GM19467 (cell line): ENCODE results near the gene PDCD4.
"Not testable (repeated sequence)": the region's sequence is repeated elsewhere in the genome, so short reads cannot be mapped to it uniquely, and the experiment has no call there.

Experiments used
- ATAC-seq: cut with Tn5 transposase; IDR thresholded peaks from one replicate; pipeline ENCODE4 v1.9.1; 2021; ENCODE audit warnings: mild to moderate bottlenecking, moderate library complexity; ENCODE audit not compliant: unreplicated experiment

The PDCD4 gene

DNA sequence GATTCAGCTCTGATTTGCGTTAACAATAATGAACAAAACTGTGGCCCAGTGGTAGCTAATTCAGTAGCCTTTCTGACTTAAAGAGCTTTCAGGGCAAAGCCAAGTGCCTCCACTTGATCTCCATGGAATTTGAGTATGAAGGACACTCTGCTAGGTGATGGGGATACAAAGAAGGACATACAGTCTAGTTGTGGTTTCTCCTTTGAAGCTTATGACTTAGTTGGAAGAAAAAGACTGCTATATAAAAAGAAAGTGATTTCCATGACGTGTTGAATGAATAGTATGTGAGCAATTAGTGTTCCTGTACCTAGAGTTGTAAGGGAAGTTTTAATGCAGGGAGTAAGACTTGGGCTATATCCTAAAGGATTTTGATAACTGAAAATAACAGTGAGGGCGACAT, 8.3 kb downstream of the PDCD4 start:
- ATAC-seq, result no peak

DNA sequence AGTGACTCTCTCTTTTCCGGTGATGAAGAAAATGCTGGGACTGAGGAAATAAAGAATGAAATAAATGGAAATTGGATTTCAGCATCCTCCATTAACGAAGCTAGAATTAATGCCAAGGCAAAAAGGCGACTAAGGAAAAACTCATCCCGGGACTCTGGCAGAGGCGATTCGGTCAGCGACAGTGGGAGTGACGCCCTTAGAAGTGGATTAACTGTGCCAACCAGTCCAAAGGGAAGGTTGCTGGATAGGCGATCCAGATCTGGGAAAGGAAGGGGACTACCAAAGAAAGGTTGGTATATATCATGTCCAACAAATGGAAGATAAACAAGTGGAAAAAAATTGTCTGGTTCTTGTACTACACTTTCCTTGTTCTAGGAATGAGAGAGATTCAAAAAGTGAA, 9.5 kb downstream of the PDCD4 start:
- ATAC-seq, result no peak

DNA sequence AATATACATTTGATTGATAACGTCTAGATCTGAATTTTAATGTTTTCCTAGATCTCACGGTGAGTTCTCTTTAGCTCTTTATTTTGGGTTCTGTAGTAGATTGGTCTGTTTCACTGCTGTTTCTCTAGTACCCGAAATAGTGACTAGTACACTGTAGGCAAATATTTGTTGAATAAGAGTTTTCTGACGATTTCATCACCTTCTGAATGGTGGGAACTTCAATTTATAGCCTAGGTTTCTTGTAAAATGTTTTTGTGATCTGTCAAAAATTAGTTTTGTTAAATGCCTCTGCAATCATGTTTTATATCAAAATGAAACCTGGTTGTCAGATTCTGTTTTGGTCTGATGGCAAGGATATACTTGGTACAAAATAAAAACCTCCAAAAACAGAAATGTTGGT, 10.2 kb downstream of the PDCD4 start:
- ATAC-seq, result no peak

DNA sequence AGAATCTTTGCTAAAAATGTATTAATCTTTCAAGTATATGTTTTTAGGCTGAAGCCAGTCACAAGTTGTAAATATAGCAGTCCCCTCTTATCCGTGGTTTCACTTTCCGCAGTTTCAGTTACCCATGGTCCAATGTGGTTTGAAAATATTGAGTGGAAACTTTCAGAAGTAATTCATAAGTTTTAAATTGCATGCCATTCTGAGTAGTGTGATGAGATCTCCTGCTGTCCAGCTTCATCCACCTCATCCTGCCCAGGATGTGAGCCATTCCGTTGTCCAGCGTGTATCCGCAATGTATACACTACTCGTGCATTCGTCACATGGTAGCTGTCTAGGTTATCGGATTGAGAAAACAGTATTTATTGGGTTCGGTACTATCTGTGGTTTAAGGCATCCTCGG, 12.2 kb downstream of the PDCD4 start:
- no peak for ATAC-seq

DNA sequence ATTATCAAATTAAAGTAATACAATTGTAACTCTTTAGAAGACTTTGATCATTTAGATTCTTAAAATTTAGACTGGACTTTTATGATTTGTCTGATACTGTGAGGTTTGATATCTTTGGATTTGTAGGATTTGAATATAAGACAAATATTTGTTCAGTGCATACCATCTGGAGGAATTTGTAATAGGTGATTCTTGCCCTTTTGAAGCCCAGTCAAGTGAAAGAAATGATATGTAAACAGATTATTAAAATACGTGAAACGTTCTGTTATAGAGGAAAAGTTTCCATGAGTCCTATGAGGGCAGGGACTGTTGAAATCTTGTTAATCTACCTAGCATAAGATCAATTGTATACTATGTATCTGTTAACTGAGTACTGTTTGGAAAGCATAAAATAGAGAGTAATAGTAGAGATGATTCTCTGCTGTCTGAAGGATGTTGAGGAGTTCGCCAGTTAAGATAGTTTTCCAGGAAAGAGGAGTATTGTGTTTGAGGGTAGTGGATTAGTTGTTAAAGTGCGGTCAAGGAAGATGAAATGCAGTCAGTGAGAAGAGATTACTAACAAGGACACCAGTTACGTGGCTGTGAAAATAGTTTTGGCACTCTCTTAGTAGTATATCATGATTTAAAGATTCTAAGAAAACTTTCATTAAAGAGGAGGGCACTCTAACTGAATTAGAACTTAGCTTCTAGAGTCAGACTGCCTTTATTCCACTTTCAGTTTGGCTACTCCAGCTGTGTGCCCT, 14.4 kb downstream of the PDCD4 start:
- ATAC-seq, result no peak

DNA sequence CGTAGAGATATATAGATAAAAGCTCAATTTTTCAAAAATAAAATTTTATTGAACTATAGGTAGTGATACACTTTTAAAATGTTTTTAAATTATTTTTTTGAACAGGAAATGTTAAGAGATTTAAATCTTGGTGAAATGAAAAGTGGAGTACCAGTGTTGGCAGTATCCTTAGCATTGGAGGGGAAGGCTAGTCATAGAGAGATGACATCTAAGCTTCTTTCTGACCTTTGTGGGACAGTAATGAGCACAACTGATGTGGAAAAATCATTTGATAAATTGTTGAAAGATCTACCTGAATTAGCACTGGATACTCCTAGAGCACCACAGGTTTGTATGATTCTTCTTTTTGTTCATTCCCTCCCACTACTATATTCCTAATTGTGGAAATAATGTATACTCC, 15.8 kb downstream of the PDCD4 start:
- no peak for ATAC-seq

DNA sequence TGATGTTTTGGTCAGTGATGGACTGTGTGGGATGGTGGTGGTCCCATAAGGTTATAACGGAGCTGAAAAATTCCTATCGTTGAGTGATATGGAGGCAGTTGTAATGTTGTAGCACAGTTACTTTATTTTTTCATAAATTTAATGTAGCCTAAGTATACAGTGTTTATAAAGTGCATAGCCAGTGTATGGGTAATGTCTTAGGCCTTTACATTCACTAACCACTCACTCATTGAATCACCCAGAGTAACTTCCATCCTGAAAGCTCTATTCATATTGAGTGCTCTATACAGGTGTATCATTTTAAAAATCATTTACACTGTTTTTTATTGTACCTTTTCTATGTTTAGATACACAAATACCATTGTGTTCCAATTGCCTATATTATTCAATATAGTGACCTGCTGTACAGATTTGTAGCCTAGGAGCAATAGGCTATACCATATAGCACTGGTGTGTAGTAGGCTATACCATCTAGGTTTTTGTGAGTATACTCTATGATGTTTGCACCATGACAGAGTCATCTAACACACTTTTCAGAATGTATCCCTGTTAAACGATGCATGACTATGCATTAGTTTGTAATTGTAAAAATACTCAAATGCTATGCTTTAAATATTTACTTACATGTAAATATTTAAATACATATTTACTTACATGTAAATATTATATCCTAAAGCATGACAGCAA, 21.0 kb downstream of the PDCD4 start:
- no peak for ATAC-seq

DNA sequence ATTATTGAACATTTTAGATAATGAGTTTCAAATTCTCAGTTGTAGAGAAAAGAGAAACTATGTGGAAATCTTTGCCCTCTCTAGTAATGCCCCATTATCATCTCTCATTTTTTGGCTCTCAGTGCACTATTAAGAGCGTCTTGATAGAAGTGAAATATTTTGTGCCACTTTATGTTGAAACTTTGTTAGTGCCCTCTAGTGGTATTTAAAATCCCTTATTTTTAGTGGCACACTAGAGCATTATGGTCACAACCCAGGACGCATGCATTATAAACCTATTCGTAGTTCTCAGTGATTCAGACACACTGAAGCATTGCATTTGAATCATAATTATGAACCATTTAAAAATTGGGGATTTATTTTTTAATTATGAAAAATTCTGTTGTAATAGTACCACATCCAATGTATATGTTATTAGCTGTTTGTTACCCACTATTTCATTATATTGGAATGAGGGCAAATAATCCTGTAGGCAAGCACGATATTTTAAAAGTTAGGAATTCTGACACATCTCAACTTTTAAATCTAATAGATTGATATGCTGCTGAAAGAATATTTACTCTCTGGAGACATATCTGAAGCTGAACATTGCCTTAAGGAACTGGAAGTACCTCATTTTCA, 21.9 kb downstream of the PDCD4 start:
- ATAC-seq, result peak; percentile 69

DNA sequence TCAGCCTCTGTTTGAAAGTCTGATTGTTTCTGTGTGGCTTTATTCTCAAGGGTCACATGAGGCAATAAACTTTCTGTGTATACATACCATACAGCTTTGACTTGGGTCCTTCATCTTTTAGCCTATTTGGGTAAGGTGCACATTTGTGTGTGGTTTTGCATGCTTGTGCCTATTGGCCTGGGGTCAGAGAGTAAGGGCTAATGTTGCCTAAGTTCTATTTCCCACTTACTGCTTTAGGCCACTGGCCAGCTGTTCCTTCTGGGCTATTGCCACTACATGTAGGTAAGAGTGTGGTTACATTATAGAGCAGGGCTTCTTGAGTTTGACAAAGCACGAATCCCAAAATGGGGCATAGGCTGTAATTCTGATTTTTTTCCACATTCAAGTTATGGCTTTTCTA, 25.5 kb downstream of the PDCD4 start:
- no peak for ATAC-seq

DNA sequence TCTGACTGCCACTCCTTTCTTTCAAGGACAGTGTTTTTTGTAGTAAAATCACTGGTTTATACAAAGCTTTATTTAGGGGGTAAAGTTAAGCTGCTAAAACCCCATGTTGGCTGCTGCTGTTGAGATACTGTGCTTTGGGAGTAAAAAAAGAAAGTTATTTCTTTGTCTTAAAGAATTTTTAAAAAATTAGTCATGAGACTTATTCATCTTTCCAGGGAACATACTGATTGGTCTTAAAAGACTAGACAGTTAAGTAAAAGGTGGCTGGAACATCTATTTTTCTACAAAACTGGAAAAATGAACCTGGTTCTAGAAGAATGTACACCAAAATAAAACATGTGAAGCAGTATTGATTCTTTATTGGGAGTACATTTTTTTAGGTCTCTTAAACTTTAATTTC, 26.7 kb downstream of the PDCD4 start:
- no peak for ATAC-seq

DNA sequence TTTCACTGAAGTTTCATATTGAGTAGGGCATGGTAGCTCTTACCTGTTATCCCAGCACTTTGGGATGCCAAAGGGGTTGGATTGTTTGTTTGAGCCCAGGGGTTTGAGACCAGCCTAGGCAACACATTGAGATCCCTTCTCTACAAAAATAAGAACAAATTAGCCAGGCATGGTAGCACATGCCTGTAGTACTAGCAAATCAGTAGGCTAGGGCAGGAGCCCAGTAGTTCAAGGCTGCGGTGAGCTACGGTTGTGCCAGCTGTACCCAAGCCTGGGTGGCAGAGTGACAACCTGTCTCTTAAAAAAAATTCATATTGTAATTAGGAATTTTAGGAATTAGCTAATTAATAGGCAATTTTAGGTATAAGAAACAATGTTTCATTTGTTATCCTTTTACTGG, 29.3 kb downstream of the PDCD4 start:
- ATAC-seq, result no peak

DNA sequence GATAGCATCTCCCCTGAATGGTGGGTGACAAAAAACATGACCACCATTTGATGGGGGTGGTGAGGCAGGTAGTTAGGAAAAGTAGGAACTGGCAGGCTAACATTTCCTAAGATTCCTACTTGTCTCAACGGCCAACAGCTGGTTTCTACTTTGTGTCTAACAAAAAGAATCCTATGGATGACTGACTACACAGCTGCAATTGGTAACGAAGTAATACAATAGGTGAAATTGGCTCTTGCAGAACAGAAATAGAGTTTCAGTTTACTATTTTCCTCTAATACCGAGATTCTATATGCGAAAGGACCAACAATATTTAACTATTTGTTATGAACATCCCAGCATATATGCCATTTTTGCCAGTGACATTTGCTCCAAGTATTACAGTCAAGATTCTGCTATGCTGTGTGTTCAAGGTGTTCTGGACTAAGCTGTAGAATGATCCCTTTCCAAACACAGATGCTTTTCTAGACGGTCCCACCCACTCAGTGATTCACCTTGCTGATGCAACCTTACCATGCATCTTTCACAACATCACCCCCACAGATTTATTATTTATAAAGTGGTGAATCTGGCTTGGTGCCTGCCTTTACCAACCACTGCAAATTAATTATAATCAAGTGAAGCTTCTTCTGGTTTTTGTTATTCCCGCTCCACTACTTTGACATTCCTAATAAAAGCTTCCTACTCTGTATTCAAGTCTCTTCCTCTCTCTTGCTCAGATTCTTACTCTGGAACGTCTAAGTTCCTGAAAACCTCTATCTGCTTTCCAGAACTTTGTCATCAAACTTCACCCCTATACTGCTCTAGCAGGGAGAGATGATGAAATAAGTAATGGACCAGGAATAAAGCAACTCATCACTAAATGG, 30.5 kb downstream of the PDCD4 start:
- ATAC-seq, result no peak

DNA sequence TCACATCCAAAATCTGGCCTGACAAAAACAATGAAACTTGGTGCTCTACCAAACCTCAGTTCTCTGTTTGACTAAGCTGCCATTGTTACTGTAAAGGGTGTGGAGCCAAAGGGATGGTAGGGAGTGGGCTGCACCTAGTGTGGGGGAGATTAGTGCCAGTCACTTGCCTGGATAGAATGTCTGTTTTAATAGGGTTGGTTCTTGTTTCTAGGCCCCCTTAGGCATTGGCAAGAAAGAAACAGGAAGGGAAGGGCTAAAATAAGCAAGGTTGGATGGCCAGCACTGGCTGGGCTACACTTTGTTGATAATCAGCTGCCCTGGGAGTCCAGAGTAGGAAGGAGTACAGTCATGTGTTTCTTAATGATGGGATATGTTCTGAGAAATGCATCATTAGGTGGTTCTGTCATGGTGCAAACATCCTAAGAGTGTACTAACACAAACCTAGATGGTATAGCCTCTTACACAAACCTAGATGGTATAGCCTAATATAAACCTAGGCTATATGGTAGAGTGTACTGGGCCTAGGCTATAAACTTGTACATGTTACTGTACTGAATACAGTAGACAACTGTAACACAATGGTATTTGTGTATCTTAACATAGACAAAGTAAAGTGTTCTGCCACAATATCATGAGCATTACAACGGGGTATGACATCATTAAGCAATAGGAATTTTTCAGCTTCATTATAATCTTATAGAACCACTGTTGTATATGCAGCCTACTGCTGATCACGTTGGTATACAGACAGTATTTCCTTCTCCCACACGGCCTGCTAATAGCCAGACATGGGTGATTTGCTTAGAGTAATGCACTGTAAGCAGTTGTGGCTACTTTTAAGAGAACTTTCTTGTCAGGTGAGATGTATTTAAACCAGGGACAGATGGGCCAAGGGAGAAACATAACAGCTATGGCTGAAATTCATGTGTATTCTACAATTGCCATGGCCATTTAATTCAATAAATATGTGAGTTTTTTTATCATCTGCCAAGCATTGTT, 31.9 kb downstream of the PDCD4 start:
- ATAC-seq, result no peak

DNA sequence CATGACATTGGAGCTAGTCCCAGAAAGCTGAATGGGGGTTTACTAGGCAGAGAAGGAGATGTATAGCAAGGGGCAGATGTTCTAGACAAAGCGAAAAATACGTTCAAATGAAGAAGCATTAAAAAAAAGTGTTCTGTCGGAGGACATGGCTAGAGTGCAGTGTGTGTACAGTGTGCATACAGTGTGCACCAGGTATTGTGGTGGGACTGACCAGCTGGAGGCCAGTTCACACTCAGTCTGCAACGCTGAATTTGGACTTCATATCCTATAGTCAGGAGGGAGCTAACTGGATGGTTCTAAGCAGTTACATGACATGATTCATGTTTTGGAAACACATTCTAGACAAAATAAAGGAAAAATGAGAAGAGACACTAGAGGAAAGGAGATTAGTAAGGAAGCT, 38.4 kb downstream of the PDCD4 start:
- no peak for ATAC-seq

DNA sequence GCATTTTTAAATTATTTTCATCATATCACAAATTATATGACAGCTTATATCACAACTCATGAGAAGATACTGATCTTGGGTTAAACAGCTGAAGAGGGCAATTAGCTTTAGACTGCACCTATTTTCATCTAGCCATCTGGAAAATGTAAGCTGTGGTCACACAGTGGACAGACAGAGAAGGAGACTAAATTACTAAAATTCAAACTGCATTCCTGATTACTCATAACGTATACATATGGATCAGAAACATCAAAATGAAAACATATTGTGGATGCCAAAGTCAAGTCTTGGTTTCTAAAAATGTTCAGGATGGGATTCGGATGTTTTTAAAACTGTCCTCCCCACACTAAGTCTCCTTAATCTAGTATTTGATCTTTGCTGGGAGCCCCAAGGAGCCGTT, 40.6 kb downstream of the PDCD4 start:
- ATAC-seq, result no peak

DNA sequence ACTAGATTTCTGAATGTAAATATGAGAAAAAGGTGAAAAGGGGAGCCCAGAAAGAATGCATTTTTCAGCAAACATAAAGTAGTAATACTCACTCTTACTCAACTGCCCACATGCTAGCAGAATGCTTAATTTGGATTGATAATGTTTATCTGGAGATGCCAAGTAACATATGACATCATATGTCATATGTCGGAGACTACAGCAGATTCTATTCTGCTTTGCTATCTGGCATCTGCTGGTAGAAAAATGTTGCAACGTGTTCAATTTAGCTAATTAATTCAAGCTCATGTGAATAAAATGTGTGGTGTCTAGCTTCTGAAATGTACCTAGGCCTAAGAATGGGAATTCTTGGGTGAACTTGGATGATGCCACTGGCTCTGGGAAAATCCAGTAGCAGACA, 42.7 kb downstream of the PDCD4 start:
- ATAC-seq, result no peak

DNA sequence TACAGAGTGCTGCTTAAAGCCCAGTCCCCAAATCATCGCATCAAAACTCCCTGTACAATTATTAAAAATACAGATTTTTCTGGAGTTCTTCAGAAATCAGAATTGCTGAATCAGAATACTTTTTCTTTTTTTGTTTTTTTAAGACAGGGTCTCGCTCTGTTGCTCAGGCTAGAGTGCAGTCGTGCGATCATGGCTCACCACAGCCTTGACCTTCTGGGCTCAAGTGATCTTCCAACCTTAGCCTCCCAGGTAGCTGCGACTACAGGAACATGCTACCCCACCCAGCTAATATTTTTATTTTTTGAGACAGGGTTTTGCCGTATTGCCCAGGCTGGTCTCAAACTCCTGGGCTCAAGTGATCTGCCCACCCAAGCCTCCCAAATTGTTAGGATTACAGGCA, 43.3 kb downstream of the PDCD4 start:
- no peak for ATAC-seq

DNA sequence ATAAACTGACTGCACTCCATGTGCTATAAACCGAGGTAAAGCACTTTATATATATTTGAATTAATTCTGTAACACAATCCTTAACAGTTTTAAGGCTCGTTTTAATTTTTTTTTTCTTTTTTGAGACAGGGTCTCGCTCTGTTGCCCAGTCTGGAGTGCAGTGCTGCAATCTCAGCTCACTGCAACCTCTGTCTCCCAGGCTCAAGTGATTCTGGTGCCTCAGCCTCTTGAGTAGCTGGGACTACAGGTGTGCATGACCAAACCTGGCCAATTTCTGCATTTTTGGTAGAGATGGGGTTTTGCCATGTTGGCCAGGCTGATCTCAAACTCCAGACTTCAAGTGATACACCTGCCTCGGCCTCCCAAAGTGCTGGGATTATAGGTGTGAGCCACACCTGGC, 43.9 kb downstream of the PDCD4 start:
- not testable (repeated sequence) for ATAC-seq

DNA sequence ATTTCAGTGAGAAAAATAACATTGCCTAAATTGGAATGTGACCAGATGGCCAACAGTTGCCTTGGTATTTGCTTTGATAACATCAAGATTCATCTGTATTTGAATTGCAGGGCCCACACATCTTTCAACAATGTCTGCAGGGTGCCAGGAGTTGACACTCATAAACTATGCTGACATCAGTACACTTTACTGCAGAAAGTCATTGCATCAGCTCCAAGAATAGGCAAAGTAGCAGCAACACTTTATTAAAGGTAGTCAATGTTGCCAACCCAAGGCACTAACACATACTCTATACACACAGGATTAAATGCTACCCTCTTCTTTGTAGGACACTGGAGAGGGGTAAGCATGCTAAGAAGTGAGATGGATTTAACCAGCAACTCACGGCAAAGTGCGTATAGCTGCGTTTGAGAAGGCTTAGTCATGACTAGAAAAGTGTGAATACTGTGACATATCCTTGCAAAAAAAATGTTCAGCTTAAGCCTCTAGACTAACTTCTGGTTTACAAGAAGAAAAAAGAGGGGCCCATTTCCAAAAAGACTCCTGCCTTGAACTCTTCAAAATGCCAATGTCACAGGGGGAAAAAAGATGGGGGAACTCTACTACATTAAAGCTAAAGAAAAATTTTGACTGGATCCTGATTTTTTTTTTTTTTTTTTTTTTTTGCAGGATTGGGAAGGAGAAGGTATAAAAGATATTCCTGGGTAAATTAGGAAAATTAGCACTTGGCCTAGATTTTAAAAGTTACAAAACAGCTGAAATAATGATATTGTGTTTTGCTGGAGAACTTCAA, 45.0 kb downstream of the PDCD4 start:
- ATAC-seq, result no peak
